Measurements from ENCODE around the gene ATP8A1. TPM values are rescaled to one million over a fixed set of nuclear protein-coding genes. Genes with fewer than 3 reads are reported as not detected.

Gene ATP8A1
- total RNA-seq, 1 donor from 2014 or later: 13.7 TPM

DNA sequence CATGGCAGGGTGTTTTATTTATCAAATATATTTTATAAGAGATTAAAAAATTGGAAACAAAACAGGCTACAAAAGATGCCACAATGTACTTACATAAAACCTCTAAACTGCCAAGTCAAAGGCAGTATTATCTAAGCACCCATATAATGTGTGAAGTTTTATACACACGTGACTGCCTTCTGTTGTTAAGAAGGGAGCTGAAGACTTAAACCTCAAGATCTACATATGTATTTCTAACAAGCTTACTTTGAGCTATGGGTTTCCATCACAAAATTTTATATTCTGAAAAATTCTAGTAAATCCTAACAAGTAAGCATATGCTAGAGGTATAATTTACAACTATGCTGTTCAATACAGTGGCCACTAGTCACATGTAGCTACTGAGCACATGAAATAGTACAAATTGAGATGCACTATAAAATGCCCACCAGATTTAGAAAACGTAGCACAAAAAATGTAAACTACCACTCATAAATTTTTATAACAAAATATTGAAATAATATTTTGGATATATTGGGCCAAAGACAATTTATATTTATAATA, 9.8 kb downstream of the ATP8A1 start:
- H3K9me3 Mint-ChIP-seq (ENCODE audit: low read depth): peaks cover 8% of the 10 kb centered on the region
- H3K4me1 Mint-ChIP-seq (ENCODE audit: low read depth): peaks cover under 1% of the 10 kb centered on the region
- peaks cover under 1% of the 10 kb centered on the region for H3K36me3 Mint-ChIP-seq (ENCODE audit: insufficient read depth)
- no peak for DNase-seq (ENCODE audit: low spot score, unreplicated experiment)
- no peaks in the 10 kb centered on the region for H3K27me3 Mint-ChIP-seq
- no peak overlapping the region for H3K4me3 Mint-ChIP-seq (ENCODE audit: low read depth)
- TF ChIP-seq, protein P1, sequence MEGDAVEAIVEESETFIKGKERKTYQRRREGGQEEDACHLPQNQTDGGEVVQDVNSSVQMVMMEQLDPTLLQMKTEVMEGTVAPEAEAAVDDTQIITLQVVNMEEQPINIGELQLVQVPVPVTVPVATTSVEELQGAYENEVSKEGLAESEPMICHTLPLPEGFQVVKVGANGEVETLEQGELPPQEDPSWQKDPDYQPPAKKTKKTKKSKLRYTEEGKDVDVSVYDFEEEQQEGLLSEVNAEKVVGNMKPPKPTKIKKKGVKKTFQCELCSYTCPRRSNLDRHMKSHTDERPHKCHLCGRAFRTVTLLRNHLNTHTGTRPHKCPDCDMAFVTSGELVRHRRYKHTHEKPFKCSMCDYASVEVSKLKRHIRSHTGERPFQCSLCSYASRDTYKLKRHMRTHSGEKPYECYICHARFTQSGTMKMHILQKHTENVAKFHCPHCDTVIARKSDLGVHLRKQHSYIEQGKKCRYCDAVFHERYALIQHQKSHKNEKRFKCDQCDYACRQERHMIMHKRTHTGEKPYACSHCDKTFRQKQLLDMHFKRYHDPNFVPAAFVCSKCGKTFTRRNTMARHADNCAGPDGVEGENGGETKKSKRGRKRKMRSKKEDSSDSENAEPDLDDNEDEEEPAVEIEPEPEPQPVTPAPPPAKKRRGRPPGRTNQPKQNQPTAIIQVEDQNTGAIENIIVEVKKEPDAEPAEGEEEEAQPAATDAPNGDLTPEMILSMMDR (IDR thresholded peaks at IDR 0.05; ENCODE audit: unreplicated experiment): peak; percentile 8
- H3K27ac Mint-ChIP-seq: no peak overlapping the region

DNA sequence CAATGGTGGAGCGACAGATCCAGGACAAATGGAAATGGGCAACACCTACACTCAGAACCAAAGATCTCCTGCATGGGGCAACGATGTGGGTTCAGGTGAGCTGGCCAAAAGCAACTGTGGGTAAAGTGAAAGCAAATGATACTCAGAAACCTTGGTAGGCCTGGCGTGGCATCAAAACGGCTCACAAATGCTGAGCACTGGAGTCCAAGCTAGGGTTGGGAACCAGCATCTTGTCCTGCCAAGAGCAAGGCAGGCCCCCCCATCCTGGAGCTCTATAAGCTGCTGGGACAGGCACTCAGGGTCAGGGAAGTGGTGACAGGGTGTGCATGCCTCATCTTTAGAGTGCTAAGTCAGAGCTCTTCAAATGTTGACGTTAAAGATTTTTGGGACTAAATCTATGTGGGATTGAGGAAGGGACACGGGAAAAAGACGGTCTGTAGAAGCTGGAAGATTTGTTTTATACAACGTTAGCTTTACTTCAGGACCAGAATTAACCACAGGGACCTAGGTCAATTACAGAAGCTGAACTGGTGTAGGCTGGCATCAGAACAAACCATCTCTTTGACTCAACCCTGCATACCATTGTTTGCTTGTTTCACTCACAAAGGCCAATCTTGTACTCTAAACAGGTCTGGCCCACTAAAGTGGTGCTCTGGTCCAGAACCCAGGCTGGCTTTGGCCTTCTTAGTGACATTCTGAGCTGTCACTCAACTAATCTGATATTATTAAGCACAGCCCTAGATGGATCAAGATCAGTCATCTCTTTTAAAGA, 10.7 kb downstream of the ATP8A1 start:
- Mint-ChIP-seq H3K27ac (no peak overlapping the region), H3K4me3 (ENCODE audit: low read depth) (no peak overlapping the region), H3K27me3 (no peaks in the 10 kb centered on the region), H3K9me3 (ENCODE audit: low read depth) (peaks cover 5% of the 10 kb centered on the region), H3K4me1 (ENCODE audit: low read depth) (peaks cover 3% of the 10 kb centered on the region), H3K36me3 (ENCODE audit: insufficient read depth) (no peaks in the 10 kb centered on the region)
- no peak for DNase-seq (ENCODE audit: low spot score, unreplicated experiment)
- TF ChIP-seq, protein P1 (IDR thresholded peaks at IDR 0.05; ENCODE audit: unreplicated experiment): no peak

DNA sequence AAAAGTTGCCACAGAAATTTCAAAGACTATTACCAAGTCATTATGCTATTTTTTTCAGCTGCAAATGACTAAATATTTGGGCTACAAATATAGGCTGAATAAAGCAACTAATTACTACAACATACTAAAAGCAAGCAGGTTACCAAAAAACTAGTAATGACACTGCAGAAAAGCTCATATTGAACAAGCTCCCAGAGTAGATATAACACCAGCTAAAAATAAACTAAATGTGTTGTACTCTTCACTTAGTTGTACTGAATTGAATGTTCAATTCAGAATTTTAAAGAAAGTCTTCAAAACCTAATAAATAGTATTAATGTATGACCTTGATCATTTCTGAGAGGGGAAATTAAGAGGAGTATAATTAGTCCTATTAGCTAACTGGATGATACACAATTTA, 12.0 kb downstream of the ATP8A1 start:
- Mint-ChIP-seq H3K4me3 (ENCODE audit: low read depth) (no peak overlapping the region), H3K27me3 (no peaks in the 10 kb centered on the region), H3K9me3 (ENCODE audit: low read depth) (no peaks in the 10 kb centered on the region), H3K36me3 (ENCODE audit: insufficient read depth) (no peaks in the 10 kb centered on the region), H3K27ac (no peak overlapping the region), H3K4me1 (ENCODE audit: low read depth) (peaks cover 8% of the 10 kb centered on the region)
- TF ChIP-seq, protein P1 (IDR thresholded peaks at IDR 0.05; ENCODE audit: unreplicated experiment): no peak
- DNase-seq (ENCODE audit: low spot score, unreplicated experiment): no peak

DNA sequence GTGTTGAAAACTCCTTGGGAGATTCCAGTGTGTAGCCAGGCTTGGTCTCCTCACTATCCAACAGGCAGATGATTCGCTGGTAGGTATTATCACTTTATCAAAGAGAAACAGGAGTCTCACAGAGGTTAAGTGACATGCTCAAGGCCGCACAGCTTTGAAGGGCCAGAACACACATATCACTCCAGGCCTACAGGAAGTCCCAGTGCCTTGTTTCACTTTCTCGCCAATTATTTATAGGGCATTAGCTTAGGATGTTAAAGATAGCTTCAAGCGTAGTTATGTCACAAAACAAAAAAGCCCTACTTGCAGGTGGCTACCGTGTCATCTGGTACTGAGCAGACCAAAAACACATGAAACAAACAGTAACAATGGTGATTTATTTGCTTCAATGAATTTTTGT, 13.2 kb downstream of the ATP8A1 start:
- no peak for DNase-seq (ENCODE audit: low spot score, unreplicated experiment)
- Mint-ChIP-seq H3K9me3 (ENCODE audit: low read depth) (no peaks in the 10 kb centered on the region), H3K4me3 (ENCODE audit: low read depth) (no peak overlapping the region), H3K36me3 (ENCODE audit: insufficient read depth) (no peaks in the 10 kb centered on the region), H3K4me1 (ENCODE audit: low read depth) (peaks cover 8% of the 10 kb centered on the region), H3K27ac (no peak overlapping the region), H3K27me3 (no peaks in the 10 kb centered on the region)
- TF ChIP-seq, protein P1 (IDR thresholded peaks at IDR 0.05; ENCODE audit: unreplicated experiment): no peak

DNA sequence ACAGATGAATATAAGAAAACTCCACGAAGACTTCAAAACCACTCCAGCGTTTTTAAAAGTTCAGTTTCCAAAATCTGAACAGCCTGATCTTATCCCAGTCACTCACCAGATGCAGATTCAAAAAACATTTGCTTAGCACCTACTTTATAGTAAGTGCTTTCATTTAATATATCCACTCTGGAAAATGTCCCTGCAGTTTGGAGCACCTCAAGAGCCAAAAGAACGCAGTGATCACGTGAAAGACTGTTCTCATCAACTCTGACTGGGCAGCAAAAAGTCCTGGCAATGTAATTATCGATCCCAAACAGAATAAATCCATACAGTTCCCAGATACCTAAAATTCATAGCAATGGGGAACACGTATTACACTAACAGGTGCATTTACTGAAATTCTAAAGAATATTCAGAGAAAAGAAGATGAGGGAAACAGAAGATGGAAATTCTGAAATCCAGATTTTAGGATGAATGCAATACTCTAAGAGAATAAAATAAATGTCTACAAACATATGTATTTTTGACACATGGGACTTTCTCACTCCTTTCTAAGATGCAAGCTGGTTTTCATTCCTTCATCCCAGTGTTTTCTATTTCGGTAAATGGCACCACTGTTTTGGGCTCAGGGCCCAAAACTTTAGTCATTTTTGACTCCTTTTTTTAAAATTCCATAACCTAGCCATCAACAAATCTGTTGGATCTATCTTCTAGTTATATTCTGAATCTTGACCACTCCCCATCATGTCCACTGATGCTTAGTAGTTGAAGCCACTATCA, 13.9 kb downstream of the ATP8A1 start:
- no peaks in the 10 kb centered on the region for H3K36me3 Mint-ChIP-seq (ENCODE audit: insufficient read depth)
- no peaks in the 10 kb centered on the region for H3K27me3 Mint-ChIP-seq
- no peak for DNase-seq (ENCODE audit: low spot score, unreplicated experiment)
- TF ChIP-seq, protein P1 (IDR thresholded peaks at IDR 0.05; ENCODE audit: unreplicated experiment): no peak
- H3K4me3 Mint-ChIP-seq (ENCODE audit: low read depth): no peak overlapping the region
- H3K9me3 Mint-ChIP-seq (ENCODE audit: low read depth): no peaks in the 10 kb centered on the region
- H3K4me1 Mint-ChIP-seq (ENCODE audit: low read depth): peaks cover 8% of the 10 kb centered on the region
- no peak overlapping the region for H3K27ac Mint-ChIP-seq
